Myocyte (in vitro differentiated cells): Measurements from ENCODE around the gene TRMT1. TPM values are rescaled to one million over a fixed set of nuclear protein-coding genes. Genes with fewer than 3 reads are reported as not detected.

Experiments used
- DNase-seq: peaks from one replicate; pipeline ENCODE4 v3.0.0-alpha.2; 2012; ENCODE audit warnings: low read depth
- total RNA-seq: library from RNA; depleted of rRNA; stranded (reverse); fragments of >200 nt; gene quantifications from 2 replicates; pipeline ENCODE4 v1.2.3, GENCODE V29; 2014

The TRMT1 gene
- total RNA-seq, 1 donor from 2014 or later = 30.0 TPM

DNA sequence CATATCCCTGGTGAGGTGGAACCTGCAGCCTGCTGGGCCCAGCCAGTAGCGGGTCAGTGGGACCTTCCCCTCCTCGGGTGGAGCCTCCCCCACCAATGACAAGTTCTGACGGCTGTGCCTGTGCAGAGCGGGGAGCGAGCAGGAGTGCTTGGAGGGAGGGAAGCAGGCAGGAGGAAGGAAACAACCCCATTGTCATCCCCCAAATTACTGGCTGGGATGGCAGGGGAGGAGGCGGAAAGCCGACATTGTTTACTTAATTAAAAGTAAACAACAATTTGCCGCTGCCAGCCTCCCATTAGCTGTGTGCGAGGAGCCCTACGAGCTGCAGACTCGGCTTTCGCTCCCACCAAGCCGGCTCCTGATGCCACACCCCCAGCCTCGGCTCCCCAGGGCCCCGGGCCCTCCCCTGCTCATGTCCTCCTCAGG, 59.4 kb downstream of the TRMT1 start:
- DNase-seq = no peak

DNA sequence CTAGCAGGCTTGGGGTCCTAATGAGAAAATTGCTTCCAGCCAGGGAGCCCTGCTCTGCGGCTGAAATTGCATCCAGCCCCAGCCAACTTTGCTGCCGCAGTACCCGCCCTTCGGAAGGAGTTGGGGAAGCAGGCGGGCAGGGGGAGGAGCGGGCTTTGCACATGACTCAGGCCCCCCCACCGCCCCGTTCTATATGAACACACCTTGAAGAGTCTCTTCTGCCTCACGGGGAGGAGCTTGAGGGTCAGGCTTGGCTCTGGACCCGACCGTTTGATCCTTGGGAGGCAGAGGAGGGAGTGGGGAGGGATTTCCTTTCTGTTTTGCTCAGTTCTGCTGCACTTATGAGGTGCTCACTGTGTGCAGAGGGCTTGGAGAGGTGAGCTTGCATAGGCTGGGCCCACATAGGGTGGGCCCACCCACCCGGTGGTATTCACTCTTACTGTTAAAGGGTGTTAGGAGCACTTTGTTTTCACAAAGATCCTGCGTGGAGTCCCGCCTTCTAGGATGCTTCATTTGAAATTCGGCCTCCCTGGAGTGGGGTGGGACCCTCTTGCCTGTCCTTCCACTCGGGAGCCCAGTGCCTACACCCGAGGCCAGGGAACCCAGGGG, 60.4 kb downstream of the TRMT1 start:
- DNase-seq = no peak

DNA sequence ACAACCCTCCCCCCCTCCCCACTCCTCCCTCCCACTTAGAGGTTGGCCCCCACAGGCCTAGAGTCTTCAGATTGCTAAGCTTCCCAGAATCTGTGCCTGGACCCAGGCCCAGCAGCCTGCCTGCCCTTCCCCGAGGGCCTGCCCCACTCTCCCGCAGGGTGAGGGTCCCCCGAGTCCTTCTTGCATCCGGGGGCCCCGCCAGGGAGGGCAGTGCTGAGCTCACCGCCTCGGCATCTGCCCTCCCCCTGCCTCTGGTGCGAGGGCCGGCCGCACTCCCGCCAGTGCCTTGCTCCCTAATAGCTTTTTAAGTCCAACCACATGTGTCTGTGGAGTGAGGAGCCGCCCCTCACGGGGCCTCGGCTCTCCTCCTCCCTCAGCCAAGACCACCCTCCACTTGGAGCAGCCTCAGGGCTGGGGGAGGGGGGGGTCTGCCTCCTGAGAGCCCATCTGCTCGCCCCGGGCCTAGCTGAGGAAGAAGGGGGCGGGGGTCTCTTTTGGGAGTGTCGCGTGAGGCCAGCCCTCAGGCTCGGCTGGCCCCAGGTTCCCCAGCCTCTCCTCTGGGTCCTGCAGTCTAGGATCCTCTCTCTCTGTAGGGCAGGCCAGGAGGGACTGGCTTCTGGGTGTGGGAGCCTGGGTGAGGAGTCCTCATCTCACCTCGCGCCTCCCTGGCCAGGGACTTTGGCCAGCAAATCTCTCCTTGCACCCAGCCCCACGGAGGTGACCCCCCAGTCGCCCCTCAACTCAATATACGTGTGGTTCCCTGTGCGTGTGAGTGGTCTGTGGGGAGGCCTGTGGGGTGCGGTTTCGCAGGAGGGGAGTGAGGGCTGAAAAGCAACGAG, 61.1 kb downstream of the TRMT1 start:
- peak; percentile 76 for DNase-seq

Other genes starting within 250 kb of the TRMT1 start
- gene DNASE2, start 235.3 kb downstream of the TRMT1 start, total RNA-seq = 21.3 and 22.3 TPM in 2 replicates
- gene KLF1, start 229.5 kb downstream of the TRMT1 start, total RNA-seq = not detected in 2 replicates
- gene GCDH, start 225.6 kb downstream of the TRMT1 start, total RNA-seq = 32.8 and 42.3 TPM in 2 replicates
- gene SYCE2, start 197.4 kb downstream of the TRMT1 start, total RNA-seq = 0.16 TPM in 1 of 2 replicates, not detected in the other
- 47.8 and 55.7 TPM in 2 replicates for gene FARSA, start 183.0 kb downstream of the TRMT1 start, total RNA-seq
- gene CALR, start 178.1 kb downstream of the TRMT1 start, total RNA-seq = 890 and 1,463 TPM in 2 replicates
- 199 and 236 TPM in 2 replicates for gene RAD23A, start 170.9 kb downstream of the TRMT1 start, total RNA-seq
- gene GADD45GIP1, start 159.5 kb downstream of the TRMT1 start, total RNA-seq = 44.6 and 58.1 TPM in 2 replicates
- not detected in 2 replicates for gene DAND5, start 147.2 kb downstream of the TRMT1 start, total RNA-seq
- gene NFIX, start 121.3 kb downstream of the TRMT1 start, total RNA-seq = 17.7 and 23.3 TPM in 2 replicates
- not detected in 2 replicates for gene LYL1, start 13.9 kb downstream of the TRMT1 start, total RNA-seq
- gene NACC1, start 1.5 kb upstream of the TRMT1 start, total RNA-seq = 59.7 and 66.2 TPM in 2 replicates
- gene STX10, start 33.6 kb upstream of the TRMT1 start, total RNA-seq = 54.1 and 85.2 TPM in 2 replicates
- 20.8 and 21.8 TPM in 2 replicates for gene IER2, start 33.7 kb upstream of the TRMT1 start, total RNA-seq